Measurements from ENCODE around the gene PRKCI. TPM values are rescaled to one million over a fixed set of nuclear protein-coding genes. Genes with fewer than 3 reads are reported as not detected.
"Not testable (repeated sequence)": the region's sequence is repeated elsewhere in the genome, so short reads cannot be mapped to it uniquely, and the experiment has no call there.

PRKCI gene
- total RNA-seq, 2 donors from 2014 or later = 22.5 to 52.9 TPM

DNA sequence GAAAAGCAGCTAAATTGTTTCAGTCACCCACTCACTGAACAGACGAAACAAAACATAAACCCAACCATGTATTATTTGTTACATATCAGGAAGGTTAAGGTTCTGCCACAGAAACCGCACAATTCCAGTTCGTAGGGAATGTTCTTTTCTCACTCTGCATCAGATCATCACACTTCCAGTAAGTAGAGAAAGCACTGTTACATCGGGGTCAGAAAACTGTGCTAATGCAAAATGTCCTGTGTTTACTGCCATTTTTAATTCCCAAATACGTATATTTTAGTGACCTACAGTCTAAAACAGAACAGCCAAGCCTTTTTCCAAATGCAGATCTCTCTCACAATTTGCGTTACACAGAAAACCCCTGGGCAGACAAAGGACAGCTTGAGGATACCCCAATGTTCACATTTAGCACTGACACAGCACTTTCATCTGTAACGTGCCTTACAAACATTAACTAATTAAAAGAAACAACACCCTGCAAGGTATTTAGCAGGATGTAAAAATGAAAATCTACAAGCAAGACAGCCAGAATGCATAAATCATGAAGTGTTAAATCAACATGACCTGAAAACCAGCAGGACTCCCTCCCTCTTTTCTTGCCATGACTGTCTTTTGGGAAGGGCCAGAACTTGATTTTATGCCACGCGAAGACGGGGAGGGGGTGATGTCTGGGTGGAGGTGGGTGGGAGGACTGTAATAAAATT is 100.5 kb downstream of the PRKCI start:
- H3K27me3 ChIP-seq (replicated peaks; ENCODE audit: insufficient read depth) = no peaks in the 10 kb centered on the region
- no peaks in the 10 kb centered on the region for H3K4me1 ChIP-seq (ENCODE audit: control insufficient read depth in 1 of 2, low read depth in 2 of 2)
- no peak overlapping the region for H3K4me3 ChIP-seq
- DNase-seq (ENCODE audit: low spot score) = no peak
- no peaks in the 10 kb centered on the region for H3K36me3 ChIP-seq
- no peaks in the 10 kb centered on the region for H3K9me3 ChIP-seq
- ATAC-seq (ENCODE audit: insufficient number of reproducible peaks, low FRiP score, low read depth) = no peak
- TF ChIP-seq, protein P1, sequence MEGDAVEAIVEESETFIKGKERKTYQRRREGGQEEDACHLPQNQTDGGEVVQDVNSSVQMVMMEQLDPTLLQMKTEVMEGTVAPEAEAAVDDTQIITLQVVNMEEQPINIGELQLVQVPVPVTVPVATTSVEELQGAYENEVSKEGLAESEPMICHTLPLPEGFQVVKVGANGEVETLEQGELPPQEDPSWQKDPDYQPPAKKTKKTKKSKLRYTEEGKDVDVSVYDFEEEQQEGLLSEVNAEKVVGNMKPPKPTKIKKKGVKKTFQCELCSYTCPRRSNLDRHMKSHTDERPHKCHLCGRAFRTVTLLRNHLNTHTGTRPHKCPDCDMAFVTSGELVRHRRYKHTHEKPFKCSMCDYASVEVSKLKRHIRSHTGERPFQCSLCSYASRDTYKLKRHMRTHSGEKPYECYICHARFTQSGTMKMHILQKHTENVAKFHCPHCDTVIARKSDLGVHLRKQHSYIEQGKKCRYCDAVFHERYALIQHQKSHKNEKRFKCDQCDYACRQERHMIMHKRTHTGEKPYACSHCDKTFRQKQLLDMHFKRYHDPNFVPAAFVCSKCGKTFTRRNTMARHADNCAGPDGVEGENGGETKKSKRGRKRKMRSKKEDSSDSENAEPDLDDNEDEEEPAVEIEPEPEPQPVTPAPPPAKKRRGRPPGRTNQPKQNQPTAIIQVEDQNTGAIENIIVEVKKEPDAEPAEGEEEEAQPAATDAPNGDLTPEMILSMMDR (IDR thresholded peaks at IDR 0.05) = no peak
- H3K27ac ChIP-seq = no peak overlapping the region

GRCh38 chr3:170323331-170323730 is 101.1 kb downstream of the PRKCI start:
- no peak for ATAC-seq (ENCODE audit: insufficient number of reproducible peaks, low FRiP score, low read depth)
- Histone ChIP-seq H3K4me1 (ENCODE audit: control insufficient read depth in 1 of 2, low read depth in 2 of 2) (no peaks in the 10 kb centered on the region), H3K36me3 (no peaks in the 10 kb centered on the region), H3K4me3 (no peak overlapping the region), H3K27me3 (replicated peaks; ENCODE audit: insufficient read depth) (no peaks in the 10 kb centered on the region), H3K27ac (no peak overlapping the region), H3K9me3 (no peaks in the 10 kb centered on the region)
- TF ChIP-seq, protein P1 (IDR thresholded peaks at IDR 0.05) = no peak
- DNase-seq (ENCODE audit: low spot score) = no peak

- no peaks in the 10 kb centered on the region for H3K27me3 ChIP-seq (replicated peaks; ENCODE audit: insufficient read depth)
- H3K9me3 ChIP-seq = no peaks in the 10 kb centered on the region
- DNase-seq (ENCODE audit: low spot score) = no peak
- TF ChIP-seq, protein P1 (IDR thresholded peaks at IDR 0.05) = no peak
- no peaks in the 10 kb centered on the region for H3K36me3 ChIP-seq
- no peak for ATAC-seq (ENCODE audit: insufficient number of reproducible peaks, low FRiP score, low read depth)
- H3K27ac ChIP-seq = no peak overlapping the region
- H3K4me3 ChIP-seq = no peak overlapping the region
- H3K4me1 ChIP-seq (ENCODE audit: control insufficient read depth in 1 of 2, low read depth in 2 of 2) = no peaks in the 10 kb centered on the region
Observed at GRCh38 chr3:170324962-170325361, 102.7 kb downstream of the PRKCI start.

- DNase-seq (ENCODE audit: low spot score) = no peak
- Histone ChIP-seq H3K36me3 (no peaks in the 10 kb centered on the region), H3K4me1 (ENCODE audit: control insufficient read depth in 1 of 2, low read depth in 2 of 2) (peaks cover 0 to 6% of the 10 kb centered on the region in 2 donors), H3K27ac (no peak overlapping the region), H3K4me3 (no peak overlapping the region), H3K9me3 (no peaks in the 10 kb centered on the region), H3K27me3 (replicated peaks; ENCODE audit: insufficient read depth) (no peaks in the 10 kb centered on the region)
- TF ChIP-seq, protein P1 (IDR thresholded peaks at IDR 0.05) = no peak
- no peak for ATAC-seq (ENCODE audit: insufficient number of reproducible peaks, low FRiP score, low read depth)
Observed at GRCh38 chr3:170327040-170327808, 105.0 kb downstream of the PRKCI start.

DNA sequence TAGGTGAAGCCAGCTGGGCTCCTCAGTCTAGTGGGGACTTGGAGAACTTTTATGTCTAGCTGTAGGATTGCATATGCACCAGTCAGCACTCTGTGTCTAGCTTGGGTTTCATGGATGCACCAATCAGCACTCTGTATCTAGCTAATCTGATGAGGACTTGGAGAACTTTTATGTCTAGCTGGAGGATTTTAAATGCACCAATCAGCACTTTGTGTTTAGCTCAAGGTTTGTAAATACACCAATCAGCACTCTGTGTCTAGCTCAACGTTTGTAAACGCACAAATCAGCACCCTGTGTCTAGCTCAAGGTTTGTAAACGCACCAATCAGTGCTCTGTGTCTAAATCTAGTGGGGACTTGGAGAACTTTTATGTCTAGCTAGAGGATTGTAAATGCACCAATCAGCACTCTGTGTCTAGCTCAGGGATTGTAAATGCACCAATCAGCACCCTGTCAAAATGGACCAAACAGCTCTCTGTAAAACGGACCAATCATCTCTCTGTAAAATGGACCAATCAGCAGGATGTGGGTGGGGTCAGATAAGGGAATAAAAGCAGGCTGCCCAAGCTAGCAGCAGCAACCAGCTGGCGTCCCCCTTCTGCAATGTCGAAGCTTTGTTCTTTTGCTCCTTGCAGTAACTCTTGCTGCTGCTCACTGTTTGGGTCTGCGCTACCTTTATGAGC is 105.8 kb downstream of the PRKCI start:
- not testable (repeated sequence) for H3K4me1 ChIP-seq (ENCODE audit: control insufficient read depth in 1 of 2, low read depth in 2 of 2); DNase-seq (ENCODE audit: low spot score); ATAC-seq (ENCODE audit: insufficient number of reproducible peaks, low FRiP score, low read depth); H3K27ac ChIP-seq; H3K27me3 ChIP-seq (replicated peaks; ENCODE audit: insufficient read depth); H3K36me3 ChIP-seq; H3K9me3 ChIP-seq; H3K4me3 ChIP-seq

All from thoracic aorta (tissue), 2 donors.